HG03469 (cell line): ENCODE measurements around the gene ARID3A.
"Not testable (repeated sequence)": the region's sequence is repeated elsewhere in the genome, so short reads cannot be mapped to it uniquely, and the experiment has no call there.

ENCODE experiments used
- ATAC-seq: cut with Tn5 transposase; IDR thresholded peaks from one replicate; pipeline ENCODE4 v1.9.1; 2021; ENCODE audit warnings: mild to moderate bottlenecking, moderate library complexity, moderate number of reproducible peaks; ENCODE audit not compliant: unreplicated experiment

ARID3A gene

GRCh38 chr19:1012334-1012733, 86.5 kb downstream of the ARID3A start:
- no peak for ATAC-seq

- ATAC-seq = no peak
Observed at GRCh38 chr19:1013218-1013617, 87.4 kb downstream of the ARID3A start.

- ATAC-seq = no peak
Observed at GRCh38 chr19:1014161-1015060, 88.6 kb downstream of the ARID3A start.

GRCh38 chr19:1015061-1015781, 89.4 kb downstream of the ARID3A start:
- no peak for ATAC-seq

- no peak for ATAC-seq
Observed at GRCh38 chr19:1015782-1016646, 90.2 kb downstream of the ARID3A start.

GRCh38 chr19:1016647-1017114, 90.8 kb downstream of the ARID3A start:
- ATAC-seq = no peak

GRCh38 chr19:1017115-1017905, 91.5 kb downstream of the ARID3A start:
- ATAC-seq = no peak

- no peak for ATAC-seq
Observed at GRCh38 chr19:1017906-1018305, 92.1 kb downstream of the ARID3A start.

- no peak for ATAC-seq
Observed at GRCh38 chr19:1018393-1018792, 92.6 kb downstream of the ARID3A start.

- ATAC-seq = no peak
Observed at GRCh38 chr19:1018932-1019615, 93.2 kb downstream of the ARID3A start.

- ATAC-seq = no peak
Observed at GRCh38 chr19:1019616-1019961, 93.8 kb downstream of the ARID3A start.

GRCh38 chr19:1019980-1020867, 94.4 kb downstream of the ARID3A start:
- no peak for ATAC-seq

GRCh38 chr19:1020868-1021425, 95.1 kb downstream of the ARID3A start, which contains the start of gene TMEM259:
Gene TMEM259 (minus strand): TSS chr19:1021123. CDS start chr19:1020996, 127 bp downstream.
- ATAC-seq = peak; percentile 49

GRCh38 chr19:1023883-1024188, 98.0 kb downstream of the ARID3A start:
- ATAC-seq = not testable (repeated sequence)

- ATAC-seq = not testable (repeated sequence)
Observed at GRCh38 chr19:1025080-1025479, 99.2 kb downstream of the ARID3A start.
